ENCODE data around the gene OGT. TPM values are rescaled to one million over a fixed set of nuclear protein-coding genes. Genes with fewer than 3 reads are reported as not detected.

Gene OGT
- total RNA-seq, 1 donor: 200 TPM

GRCh38 chrX:71621603-71622002, 88.7 kb downstream of the OGT start:
- Histone ChIP-seq H3K4me1 (ENCODE audit: insufficient read depth, low read length) (no peaks in the 10 kb centered on the region), H3K79me2 (ENCODE audit: insufficient read depth, low read length) (no peaks in the 10 kb centered on the region), H3K9me3 (ENCODE audit: low read depth, low read length) (no peaks in the 10 kb centered on the region), H3K4me3 (ENCODE audit: insufficient read depth, low read length) (no peak overlapping the region), H3K27me3 (ENCODE audit: insufficient read depth, low read length) (no peaks in the 10 kb centered on the region), H3K36me3 (ENCODE audit: insufficient read depth, low read length) (no peaks in the 10 kb centered on the region), H3K4me2 (ENCODE audit: insufficient read depth, low read length) (no peak overlapping the region), H4K20me1 (ENCODE audit: insufficient read depth, low read length) (peaks cover 10% of the 10 kb centered on the region), H3K27ac (ENCODE audit: low read depth, low read length) (no peak overlapping the region), H2AFZ (ENCODE audit: low read length) (no peak overlapping the region)
- DNase-seq (ENCODE audit: insufficient read length, low spot score, missing footprints): peak; percentile 80
- no peak for TF ChIP-seq CTCF (IDR thresholded peaks at IDR 0.05; ENCODE audit: extremely low read depth, low read depth, low read length)

GRCh38 chrX:71622032-71622575, 89.2 kb downstream of the OGT start:
- Histone ChIP-seq H3K4me3 (ENCODE audit: insufficient read depth, low read length) (no peak overlapping the region), H2AFZ (ENCODE audit: low read length) (no peak overlapping the region), H3K4me2 (ENCODE audit: insufficient read depth, low read length) (no peak overlapping the region), H3K27me3 (ENCODE audit: insufficient read depth, low read length) (no peaks in the 10 kb centered on the region), H3K79me2 (ENCODE audit: insufficient read depth, low read length) (no peaks in the 10 kb centered on the region), H3K36me3 (ENCODE audit: insufficient read depth, low read length) (no peaks in the 10 kb centered on the region), H3K9me3 (ENCODE audit: low read depth, low read length) (no peaks in the 10 kb centered on the region), H3K4me1 (ENCODE audit: insufficient read depth, low read length) (no peaks in the 10 kb centered on the region), H3K27ac (ENCODE audit: low read depth, low read length) (no peak overlapping the region), H4K20me1 (ENCODE audit: insufficient read depth, low read length) (peaks cover 7% of the 10 kb centered on the region)
- TF ChIP-seq CTCF (IDR thresholded peaks at IDR 0.05; ENCODE audit: extremely low read depth, low read depth, low read length): no peak
- DNase-seq (ENCODE audit: insufficient read length, low spot score, missing footprints): peak; percentile 75

GRCh38 chrX:71622576-71623450, 89.9 kb downstream of the OGT start:
- no peak for TF ChIP-seq CTCF (IDR thresholded peaks at IDR 0.05; ENCODE audit: extremely low read depth, low read depth, low read length)
- DNase-seq (ENCODE audit: insufficient read length, low spot score, missing footprints): peak; percentile 89
- H4K20me1 ChIP-seq (ENCODE audit: insufficient read depth, low read length): peaks cover 6% of the 10 kb centered on the region
- no peaks in the 10 kb centered on the region for H3K36me3 ChIP-seq (ENCODE audit: insufficient read depth, low read length)
- H3K27ac ChIP-seq (ENCODE audit: low read depth, low read length): no peak overlapping the region
- H3K79me2 ChIP-seq (ENCODE audit: insufficient read depth, low read length): no peaks in the 10 kb centered on the region
- H3K9me3 ChIP-seq (ENCODE audit: low read depth, low read length): no peaks in the 10 kb centered on the region
- no peak overlapping the region for H2AFZ ChIP-seq (ENCODE audit: low read length)
- no peaks in the 10 kb centered on the region for H3K27me3 ChIP-seq (ENCODE audit: insufficient read depth, low read length)
- H3K4me1 ChIP-seq (ENCODE audit: insufficient read depth, low read length): no peaks in the 10 kb centered on the region
- H3K4me3 ChIP-seq (ENCODE audit: insufficient read depth, low read length): no peak overlapping the region
- H3K4me2 ChIP-seq (ENCODE audit: insufficient read depth, low read length): no peak overlapping the region

- no peak for DNase-seq (ENCODE audit: insufficient read length, low spot score, missing footprints)
- H3K4me1 ChIP-seq (ENCODE audit: insufficient read depth, low read length): no peaks in the 10 kb centered on the region
- no peaks in the 10 kb centered on the region for H3K9me3 ChIP-seq (ENCODE audit: low read depth, low read length)
- no peak overlapping the region for H3K4me3 ChIP-seq (ENCODE audit: insufficient read depth, low read length)
- no peaks in the 10 kb centered on the region for H3K79me2 ChIP-seq (ENCODE audit: insufficient read depth, low read length)
- H3K4me2 ChIP-seq (ENCODE audit: insufficient read depth, low read length): no peak overlapping the region
- H3K27ac ChIP-seq (ENCODE audit: low read depth, low read length): no peak overlapping the region
- no peak for TF ChIP-seq CTCF (IDR thresholded peaks at IDR 0.05; ENCODE audit: extremely low read depth, low read depth, low read length)
- no peaks in the 10 kb centered on the region for H3K27me3 ChIP-seq (ENCODE audit: insufficient read depth, low read length)
- H3K36me3 ChIP-seq (ENCODE audit: insufficient read depth, low read length): no peaks in the 10 kb centered on the region
- no peak overlapping the region for H2AFZ ChIP-seq (ENCODE audit: low read length)
- peaks cover 6% of the 10 kb centered on the region for H4K20me1 ChIP-seq (ENCODE audit: insufficient read depth, low read length)
These were observed 90.8 kb downstream of the OGT start for GRCh38 chrX:71623714-71624113.
